Measurements from ENCODE around the gene SLC1A3.

- TF ChIP-seq, protein P1, sequence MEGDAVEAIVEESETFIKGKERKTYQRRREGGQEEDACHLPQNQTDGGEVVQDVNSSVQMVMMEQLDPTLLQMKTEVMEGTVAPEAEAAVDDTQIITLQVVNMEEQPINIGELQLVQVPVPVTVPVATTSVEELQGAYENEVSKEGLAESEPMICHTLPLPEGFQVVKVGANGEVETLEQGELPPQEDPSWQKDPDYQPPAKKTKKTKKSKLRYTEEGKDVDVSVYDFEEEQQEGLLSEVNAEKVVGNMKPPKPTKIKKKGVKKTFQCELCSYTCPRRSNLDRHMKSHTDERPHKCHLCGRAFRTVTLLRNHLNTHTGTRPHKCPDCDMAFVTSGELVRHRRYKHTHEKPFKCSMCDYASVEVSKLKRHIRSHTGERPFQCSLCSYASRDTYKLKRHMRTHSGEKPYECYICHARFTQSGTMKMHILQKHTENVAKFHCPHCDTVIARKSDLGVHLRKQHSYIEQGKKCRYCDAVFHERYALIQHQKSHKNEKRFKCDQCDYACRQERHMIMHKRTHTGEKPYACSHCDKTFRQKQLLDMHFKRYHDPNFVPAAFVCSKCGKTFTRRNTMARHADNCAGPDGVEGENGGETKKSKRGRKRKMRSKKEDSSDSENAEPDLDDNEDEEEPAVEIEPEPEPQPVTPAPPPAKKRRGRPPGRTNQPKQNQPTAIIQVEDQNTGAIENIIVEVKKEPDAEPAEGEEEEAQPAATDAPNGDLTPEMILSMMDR (conservative IDR thresholded peaks at IDR 0.05; ENCODE audit: low read length) = no peak
- TF ChIP-seq EZH2phosphoT487 (IDR thresholded peaks at IDR 0.05; ENCODE audit: borderline replicate concordance) = no peak
Observed at GRCh38 chr5:36651761-36652685, 45.6 kb downstream of the SLC1A3 start.
